AG09309 (cell line): Measurements from ENCODE around the gene CDON.

ENCODE experiments used
- DNase-seq: peaks from one replicate; pipeline ENCODE4 v3.0.0-alpha.2; 2010; ENCODE audit warnings: low read depth
- H3K4me3 ChIP-seq: 2 replicates; pipeline ENCODE4 v1.5.1; 2011; ENCODE audit warnings: mild to moderate bottlenecking, low read depth, low read length, moderate library complexity; ENCODE audit not compliant: control insufficient read depth
- CTCF ChIP-seq: IDR thresholded peaks from 2 replicates; pipeline ENCODE4 v1.5.1; 2011; ENCODE audit warnings: mild to moderate bottlenecking, low read depth, low read length, inconsistent platforms; ENCODE audit not compliant: insufficient read depth, control insufficient read depth; ENCODE audit errors: missing control alignments

The CDON gene

GRCh38 chr11:125977333-125977732, 85.3 kb downstream of the CDON start:
- TF ChIP-seq CTCF, result no peak
- DNase-seq, result no peak
- H3K4me3 ChIP-seq, result no peak overlapping the region

- H3K4me3 ChIP-seq, result no peak overlapping the region
- TF ChIP-seq CTCF, result no peak
- DNase-seq, result no peak
Measured at GRCh38 chr11:125976156-125976555, 86.5 kb downstream of the CDON start.

- H3K4me3 ChIP-seq, result no peak overlapping the region
- TF ChIP-seq CTCF, result no peak
- DNase-seq, result no peak
Measured at GRCh38 chr11:125975634-125976033, 87.0 kb downstream of the CDON start.

- no peak for TF ChIP-seq CTCF
- no peak for DNase-seq
- H3K4me3 ChIP-seq, result no peak overlapping the region
Measured at GRCh38 chr11:125974284-125974683, 88.4 kb downstream of the CDON start.

GRCh38 chr11:125971618-125972017, 91.0 kb downstream of the CDON start:
- no peak for DNase-seq
- H3K4me3 ChIP-seq, result no peak overlapping the region
- TF ChIP-seq CTCF, result no peak

GRCh38 chr11:125968354-125968753, 94.3 kb downstream of the CDON start:
- TF ChIP-seq CTCF, result no peak
- H3K4me3 ChIP-seq, result no peak overlapping the region
- no peak for DNase-seq

GRCh38 chr11:125967515-125967914, 95.2 kb downstream of the CDON start:
- H3K4me3 ChIP-seq, result no peak overlapping the region
- no peak for DNase-seq
- no peak for TF ChIP-seq CTCF
